Endothelial cell of umbilical vein (primary cell): ENCODE data around the gene TRPM5. TPM values are rescaled to one million over a fixed set of nuclear protein-coding genes. Genes with fewer than 3 reads are reported as not detected.

ENCODE experiments used
- BruUV-seq: library from RNA; stranded (reverse); fragments of 400-500 nt; replicated peaks from 2 replicates; lab custom pipeline; 2021; lab: Mats Ljungman, UMichigan
- CTCF ChIA-PET: fragments of 300-600, 350-600 bp; sonication (Branson Sonifier 250); formaldehyde crosslinking; loops from one replicate; lab custom pipeline; 2021; ENCODE audit warnings: antibody characterized with exemption, inconsistent platforms; lab: Charles Lee
- POLR2A ChIA-PET: fragments of 300-600, 350-600 bp; sonication (Branson Sonifier 250); formaldehyde crosslinking; loops from one replicate; lab custom pipeline; 2021; ENCODE audit warnings: antibody characterized with exemption, inconsistent platforms; lab: Charles Lee
- DNase-seq: peaks from one replicate; pipeline ENCODE4 v3.0.0-alpha.2; 2011; ENCODE audit warnings: low read depth, low spot score
- FAIRE-seq: peaks from 2 replicates; lab custom pipeline; 2011; peaks lifted over from hg19 to GRCh38; lab: Jason Lieb, UNC
- H2AFZ ChIP-seq: 2 replicates; pipeline ENCODE4 v1.6.0; 2012; ENCODE audit warnings: low read depth, low read length, control low read depth, inconsistent platforms
- H3K27ac ChIP-seq: 2 replicates; pipeline ENCODE4 v1.5.1; 2011; ENCODE audit warnings: low read depth, mild to moderate bottlenecking, control low read depth, low read length, moderate library complexity; ENCODE audit not compliant: insufficient read depth
- H3K27me3 ChIP-seq, 2 experiments: 2 replicates each; pipeline versions ENCODE4 v1.6.0 to v1.6.1; 2011; ENCODE audit warnings: low read length in 2 of 2, mixed read lengths in 1 of 2; ENCODE audit not compliant: control insufficient read depth in 2 of 2, insufficient read depth in 2 of 2
- H3K36me3 ChIP-seq, 2 experiments: 2 replicates in 1 of 2; 3 replicates in 1 of 2; pipeline ENCODE4 v1.5.1; 2011; ENCODE audit warnings: low read length in 2 of 2, mild to moderate bottlenecking in 1 of 2, moderate library complexity in 1 of 2; ENCODE audit not compliant: control insufficient read depth in 2 of 2, insufficient read depth in 2 of 2; ENCODE audit errors: extremely low read depth in 1 of 2
- H3K4me1 ChIP-seq: 3 replicates; pipeline ENCODE4 v1.5.1; 2011; ENCODE audit warnings: mild to moderate bottlenecking, low read length; ENCODE audit not compliant: control insufficient read depth, insufficient read depth; ENCODE audit errors: extremely low read depth
- H3K4me2 ChIP-seq: 2 replicates; pipeline ENCODE4 v1.6.1; 2011; ENCODE audit warnings: low read length, control low read depth, mixed read lengths; ENCODE audit not compliant: insufficient read depth
- H3K4me3 ChIP-seq, 3 experiments: fragments of 200-600 bp in 1 of 3; sonication (generic), shearing (Covaris generic) in 1 of 3; replicated peaks in 1 of 3; 2 replicates each; pipeline ENCODE4 v1.5.1; 2011 to 2016; ENCODE audit warnings: control low read depth in 3 of 3, low read length in 3 of 3, mild to moderate bottlenecking in 2 of 3, inconsistent platforms in 1 of 3, low read depth in 1 of 3, moderate library complexity in 1 of 3; ENCODE audit not compliant: insufficient read depth in 1 of 3
- H3K79me2 ChIP-seq: 2 replicates; pipeline ENCODE4 v1.6.0; 2012; ENCODE audit warnings: low read length, inconsistent platforms; ENCODE audit not compliant: control insufficient read depth, insufficient read depth
- H3K9ac ChIP-seq: replicated peaks from 2 replicates; pipeline ENCODE3; 2011; ENCODE audit warnings: low read length, control low read depth; ENCODE audit not compliant: insufficient read depth; ENCODE audit errors: extremely low read depth
- H3K9me1 ChIP-seq: replicated peaks from 3 replicates; pipeline ENCODE4 v1.6.0; 2011; ENCODE audit warnings: mild to moderate bottlenecking, low read length; ENCODE audit not compliant: control insufficient read depth, insufficient read depth; ENCODE audit errors: extremely low read depth
- H3K9me3 ChIP-seq: replicated peaks from 2 replicates; pipeline ENCODE4 v1.5.1; 2012; ENCODE audit warnings: low read length, inconsistent platforms; ENCODE audit not compliant: control insufficient read depth, insufficient read depth
- H4K20me1 ChIP-seq: replicated peaks from 2 replicates; pipeline ENCODE3; 2011; ENCODE audit warnings: mild to moderate bottlenecking, low read length; ENCODE audit not compliant: control insufficient read depth, insufficient read depth; ENCODE audit errors: extremely low read depth
- CTCF ChIP-seq, 2 donors: IDR thresholded peaks; 1 replicate in 1 of 2; 2 replicates in 1 of 2; pipeline ENCODE4 v1.5.1; 2011; ENCODE audit warnings: low read length in 2 of 2, mild to moderate bottlenecking in 2 of 2, moderate library complexity in 2 of 2, control low read depth in 1 of 2, inconsistent platforms in 1 of 2, low read depth in 1 of 2; ENCODE audit not compliant: insufficient read depth in 1 of 2; ENCODE audit errors: extremely low read depth in 1 of 2
- EZH2 ChIP-seq: IDR thresholded peaks from 2 replicates; pipeline ENCODE4 v1.6.1; 2012; ENCODE audit warnings: borderline replicate concordance, low read depth, mild to moderate bottlenecking, moderate library complexity, low read length, inconsistent platforms; ENCODE audit not compliant: severe bottlenecking
- FOS ChIP-seq: IDR thresholded peaks from 2 replicates; pipeline ENCODE4 v1.6.1; 2011; ENCODE audit warnings: mild to moderate bottlenecking, low read length, moderate library complexity, borderline replicate concordance; ENCODE audit not compliant: insufficient read depth
- GATA2 ChIP-seq: IDR thresholded peaks from 2 replicates; pipeline ENCODE4 v1.7.0; 2011; ENCODE audit warnings: low read depth, mild to moderate bottlenecking, moderate library complexity, mixed read lengths, low read length; ENCODE audit not compliant: insufficient read length, insufficient read depth
- JUN ChIP-seq: IDR thresholded peaks from 2 replicates; pipeline ENCODE4 v1.6.1; 2011; ENCODE audit warnings: borderline replicate concordance, low read depth; ENCODE audit not compliant: insufficient read length, insufficient read depth
- MAX ChIP-seq: IDR thresholded peaks from 2 replicates; pipeline ENCODE4 v1.6.1; 2011; ENCODE audit not compliant: insufficient read depth, insufficient read length
- MYC ChIP-seq: IDR thresholded peaks from one replicate; pipeline ENCODE4 v1.6.1; 2011; ENCODE audit warnings: mild to moderate bottlenecking, low read depth, low read length
- POLR2A ChIP-seq: IDR thresholded peaks from 2 replicates; pipeline ENCODE4 v1.6.1; 2012; ENCODE audit warnings: low read depth, mild to moderate bottlenecking, control low read depth, low read length
- POLR2AphosphoS5 ChIP-seq: IDR thresholded peaks from 2 replicates; pipeline ENCODE4 v1.6.1; 2012; ENCODE audit warnings: low read depth, mild to moderate bottlenecking, control low read depth, low read length, moderate library complexity; ENCODE audit not compliant: insufficient read depth
- dilution Hi-C: fragments of 300-500 bp; cut with MboI; formaldehyde crosslinking; loops from one replicate; pipeline ENCODE4 v1.15.0; 2019; ENCODE audit warnings: low sequenced_read_pairs; ENCODE audit not compliant: extremely low pct_ligation_motif_present
- intact Hi-C: fragments of 100-400 bp; cut with micrococcal nuclease; formaldehyde crosslinking; loops from one replicate; pipeline ENCODE4 v1.10.0; 2022
- polyA plus RNA-seq, 4 experiments: library from polyadenylated mRNA; depleted of rRNA in 3 of 4; stranded (reverse) in 3 of 4; unstranded in 1 of 4; fragments of >200 nt; gene quantifications; 2 replicates each; pipeline versions ENCODE4 v1.2.1 to v1.2.3, GENCODE V29; 2011 to 2012; ENCODE audit warnings: missing spikeins in 1 of 4
- total RNA-seq: library from RNA; stranded (reverse); gene quantifications from 2 replicates; pipeline ENCODE4 v1.2.3, GENCODE V29; 2021

The TRPM5 gene
- total and polyA plus RNA-seq, 2 donors (not counting 3 experiments of a cell fraction or from before 2014, with no cell fraction given): not detected

DNA sequence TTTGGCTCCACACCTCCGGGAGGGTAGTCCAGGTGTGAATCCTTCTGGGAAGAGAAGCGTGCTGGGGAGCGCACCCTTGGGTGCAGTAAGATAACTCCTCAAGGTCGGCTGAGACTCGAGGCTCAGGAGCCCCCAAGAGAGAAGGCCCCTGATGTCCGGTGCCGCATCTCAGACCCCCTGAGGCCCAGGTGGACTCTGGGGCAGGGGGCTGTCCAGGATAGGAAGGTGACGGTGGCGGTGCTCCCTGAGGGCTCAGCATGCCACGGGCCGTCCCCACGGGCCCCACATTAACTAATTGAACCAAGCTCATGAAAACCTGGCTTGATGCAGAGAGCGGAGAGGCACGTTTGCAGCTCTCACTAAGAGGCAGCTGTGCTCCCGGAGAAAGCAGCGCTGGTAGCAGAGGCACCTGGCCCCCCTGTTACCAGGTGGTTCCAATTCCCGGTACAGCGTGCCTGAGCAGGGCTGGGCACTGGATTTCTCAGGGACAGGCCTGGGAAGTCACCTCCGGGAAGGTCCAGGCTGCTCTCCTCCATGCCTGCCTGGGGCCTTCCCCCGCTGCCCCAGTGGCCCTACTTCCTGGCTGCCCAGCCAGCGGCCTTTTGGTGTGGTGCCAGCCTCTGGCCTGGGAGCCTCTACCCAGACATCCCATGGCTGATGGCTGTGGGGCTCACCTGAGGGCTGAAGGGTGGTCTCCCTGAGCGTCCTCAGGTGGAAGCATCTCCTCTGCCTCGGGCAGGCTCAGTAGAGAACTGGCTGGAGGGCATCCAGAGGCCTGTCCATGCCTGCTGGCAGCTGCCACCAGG, 1.6 kb upstream of the TRPM5 start:
- H4K20me1 ChIP-seq: no peaks in the 10 kb centered on the region
- H3K36me3 ChIP-seq: no peaks in the 10 kb centered on the region
- no peaks in the 10 kb centered on the region for H3K79me2 ChIP-seq
- no peak for FAIRE-seq
- CTCF ChIA-PET: interaction anchor here (1.6 kb wide), 1 partner anchor 86 kb away, joined by 7 read pairs; no protein-coding TSS in a partner anchor
- no peaks in the 10 kb centered on the region for H3K9me3 ChIP-seq
- dilution Hi-C loops (no loop called here), intact Hi-C loops (no loop called here)
- H2AFZ ChIP-seq: no peak overlapping the region
- H3K4me3 ChIP-seq: no peak overlapping the region
- BruUV-seq: no TSS peak
- no peak for DNase-seq
- H3K27me3 ChIP-seq: peaks cover 9 to 11% of the 10 kb centered on the region in 2 experiments
- H3K4me1 ChIP-seq: no peaks in the 10 kb centered on the region
- POLR2A ChIA-PET: no interaction called here
- TF ChIP-seq JUN: no peak
- no peak for TF ChIP-seq CTCF (IDR thresholded peaks at IDR 0.05; ENCODE audit: extremely low read depth in 1 of 2, insufficient read depth in 1 of 2, low read depth in 1 of 2, low read length in 2 of 2)
- no peak for TF ChIP-seq GATA2
- TF ChIP-seq POLR2A: no peak
- no peak for TF ChIP-seq MAX
- TF ChIP-seq MYC: no peak
- TF ChIP-seq FOS: no peak
- no peak for TF ChIP-seq POLR2AphosphoS5
- TF ChIP-seq EZH2: no peak
- no peaks in the 10 kb centered on the region for H3K9me1 ChIP-seq
- no peak overlapping the region for H3K4me2 ChIP-seq
- no peak overlapping the region for H3K27ac ChIP-seq
- no peak overlapping the region for H3K9ac ChIP-seq
